GM21360 (cell line): ENCODE data around the gene FAM210A.
"Not testable (repeated sequence)": the region's sequence is repeated elsewhere in the genome, so short reads cannot be mapped to it uniquely, and the experiment has no call there.

Experiments used
- ATAC-seq: cut with Tn5 transposase; IDR thresholded peaks from one replicate; pipeline ENCODE4 v1.9.1; 2021; ENCODE audit warnings: mild to moderate bottlenecking, moderate library complexity; ENCODE audit not compliant: unreplicated experiment

FAM210A gene

GRCh38 chr18:13710414-13710831 is 15.9 kb downstream of the FAM210A start:
- ATAC-seq, result no peak

GRCh38 chr18:13703899-13704298 is 22.5 kb downstream of the FAM210A start:
- no peak for ATAC-seq

- no peak for ATAC-seq
Observed at GRCh38 chr18:13700153-13700552, 26.2 kb downstream of the FAM210A start.

- no peak for ATAC-seq
Observed at GRCh38 chr18:13696961-13697360, 29.4 kb downstream of the FAM210A start.

- ATAC-seq, result not testable (repeated sequence)
Observed at GRCh38 chr18:13695337-13695736, 31.0 kb downstream of the FAM210A start.

- ATAC-seq, result not testable (repeated sequence)
Observed at GRCh38 chr18:13690060-13690459, 36.3 kb downstream of the FAM210A start.

- no peak for ATAC-seq
Observed at GRCh38 chr18:13688191-13689136, 37.9 kb downstream of the FAM210A start.

- no peak for ATAC-seq
Observed at GRCh38 chr18:13684546-13684945, 41.8 kb downstream of the FAM210A start.

GRCh38 chr18:13681701-13682100 is 44.7 kb downstream of the FAM210A start:
- no peak for ATAC-seq

GRCh38 chr18:13680612-13681011 is 45.7 kb downstream of the FAM210A start:
- no peak for ATAC-seq

- not testable (repeated sequence) for ATAC-seq
Observed at GRCh38 chr18:13677350-13677749, 49.0 kb downstream of the FAM210A start.

GRCh38 chr18:13676471-13676870 is 49.9 kb downstream of the FAM210A start:
- no peak for ATAC-seq

GRCh38 chr18:13672657-13673056 is 53.7 kb downstream of the FAM210A start:
- ATAC-seq, result no peak

GRCh38 chr18:13661779-13662256 is 64.5 kb downstream of the FAM210A start:
- ATAC-seq, result no peak

- ATAC-seq, result no peak
Observed at GRCh38 chr18:13661051-13661778, 65.1 kb downstream of the FAM210A start.

- ATAC-seq, result no peak
Observed at GRCh38 chr18:13660510-13660909, 65.8 kb downstream of the FAM210A start.

GRCh38 chr18:13658436-13659204 is 67.7 kb downstream of the FAM210A start:
- ATAC-seq, result no peak

GRCh38 chr18:13657974-13658373 is 68.4 kb downstream of the FAM210A start:
- no peak for ATAC-seq

- ATAC-seq, result no peak
Observed at GRCh38 chr18:13653746-13654433, 72.5 kb downstream of the FAM210A start.
